ENCODE results near the gene LGALS7. TPM values are rescaled to one million over a fixed set of nuclear protein-coding genes. Genes with fewer than 3 reads are reported as not detected.
A peak's percentile ranks its signal among the peaks of the same experiment; 100 is the strongest.
"Not testable (repeated sequence)": the region's sequence is repeated elsewhere in the genome, so short reads cannot be mapped to it uniquely, and the experiment has no call there.

LGALS7 gene
- total RNA-seq: 269 TPM

DNA sequence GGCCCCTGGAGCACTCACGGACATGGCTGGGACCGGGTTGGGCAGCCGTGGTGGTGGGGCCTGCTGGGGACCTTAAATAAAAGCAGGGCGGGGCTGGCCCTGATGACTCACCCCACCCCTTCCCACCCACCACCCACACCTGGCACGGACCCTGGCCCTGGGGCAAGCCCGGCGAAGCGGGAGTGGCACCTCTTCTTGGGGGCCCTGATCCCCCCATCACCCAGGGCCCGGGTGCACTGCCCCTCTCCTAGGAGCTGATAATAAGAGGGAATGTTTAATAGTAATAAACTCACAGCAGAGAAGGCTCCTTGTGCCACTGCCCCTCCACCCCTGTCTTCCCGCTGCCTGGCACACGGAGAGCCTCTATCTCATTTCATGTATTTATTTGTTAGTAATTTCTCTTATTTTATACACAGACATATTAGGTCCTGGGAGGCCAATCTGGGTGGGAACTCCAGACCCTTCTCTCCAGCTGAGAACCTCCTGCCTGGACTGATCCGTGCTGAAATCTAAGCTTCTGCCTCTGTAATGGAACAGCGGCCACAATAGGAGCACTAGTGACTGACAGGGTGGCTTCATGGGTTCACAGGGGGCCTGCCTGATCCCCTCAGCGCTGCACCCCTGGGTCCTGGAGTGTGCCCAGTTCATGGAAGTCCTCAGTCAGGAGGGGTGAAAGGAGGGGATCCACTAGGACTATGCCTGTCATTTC is at the start of gene LGALS7:
TSS of gene LGALS7 (minus strand) at position 49 of the 709 bp plus-strand sequence. CDS start at position 24, 25 bp downstream.
- peaks cover 18% of the 10 kb centered on the region for H3K4me1 ChIP-seq
- intact Hi-C loops (cut with DNase I): no loop called here
- no peak within 1 kb of the TSS for H3K4me3 ChIP-seq
- no peak for DNase-seq (ENCODE audit: extremely low spot score in 2 of 2)
- H3K9me3 ChIP-seq: no peaks in the 10 kb centered on the region
- H3K27me3 ChIP-seq: no peaks in the 10 kb centered on the region
- TF ChIP-seq POLR2A (IDR thresholded peaks at IDR 0.05) (no peak), POLR2AphosphoS5 (IDR thresholded peaks at IDR 0.05; ENCODE audit: insufficient read depth in 1 of 2, low read depth in 1 of 2) (no peak)
- TF ChIP-seq, protein P1, sequence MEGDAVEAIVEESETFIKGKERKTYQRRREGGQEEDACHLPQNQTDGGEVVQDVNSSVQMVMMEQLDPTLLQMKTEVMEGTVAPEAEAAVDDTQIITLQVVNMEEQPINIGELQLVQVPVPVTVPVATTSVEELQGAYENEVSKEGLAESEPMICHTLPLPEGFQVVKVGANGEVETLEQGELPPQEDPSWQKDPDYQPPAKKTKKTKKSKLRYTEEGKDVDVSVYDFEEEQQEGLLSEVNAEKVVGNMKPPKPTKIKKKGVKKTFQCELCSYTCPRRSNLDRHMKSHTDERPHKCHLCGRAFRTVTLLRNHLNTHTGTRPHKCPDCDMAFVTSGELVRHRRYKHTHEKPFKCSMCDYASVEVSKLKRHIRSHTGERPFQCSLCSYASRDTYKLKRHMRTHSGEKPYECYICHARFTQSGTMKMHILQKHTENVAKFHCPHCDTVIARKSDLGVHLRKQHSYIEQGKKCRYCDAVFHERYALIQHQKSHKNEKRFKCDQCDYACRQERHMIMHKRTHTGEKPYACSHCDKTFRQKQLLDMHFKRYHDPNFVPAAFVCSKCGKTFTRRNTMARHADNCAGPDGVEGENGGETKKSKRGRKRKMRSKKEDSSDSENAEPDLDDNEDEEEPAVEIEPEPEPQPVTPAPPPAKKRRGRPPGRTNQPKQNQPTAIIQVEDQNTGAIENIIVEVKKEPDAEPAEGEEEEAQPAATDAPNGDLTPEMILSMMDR (IDR thresholded peaks at IDR 0.05): no peak
- no peaks in the 10 kb centered on the region for H3K36me3 ChIP-seq
- peak within 1 kb of the TSS; percentile 33 for H3K27ac ChIP-seq

DNA sequence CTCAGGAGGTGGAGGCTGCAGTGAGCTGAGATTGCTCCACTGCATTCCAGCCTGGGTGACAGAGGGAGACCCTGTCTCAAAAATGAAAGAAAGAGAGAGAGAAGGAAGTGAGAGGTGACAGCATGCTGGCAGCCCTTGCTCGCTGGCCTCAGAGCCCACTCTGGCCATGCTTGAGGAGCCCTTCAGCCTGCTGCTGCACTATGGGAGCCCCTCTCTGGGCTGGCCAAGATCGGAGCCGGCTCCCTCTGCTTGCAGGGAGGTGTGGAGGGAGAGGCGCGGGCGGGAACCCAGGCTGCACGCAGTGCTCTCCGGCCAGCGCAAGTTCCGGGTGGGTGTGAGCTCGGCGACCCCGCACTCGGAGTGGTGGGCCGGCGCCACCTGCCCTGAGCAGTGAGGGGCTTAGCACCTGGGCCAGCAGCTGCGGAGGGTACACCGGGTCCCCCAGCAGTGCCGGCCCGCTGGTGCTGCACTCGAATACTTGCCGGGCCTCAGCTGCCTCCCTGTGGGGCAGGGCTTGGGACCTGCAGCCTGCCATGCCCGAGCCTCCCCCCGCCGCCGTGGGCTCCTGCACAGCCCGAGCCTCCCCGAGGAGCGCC is 48.0 kb upstream of the LGALS7 start:
- H3K4me1 ChIP-seq; H3K4me3 ChIP-seq; H3K27ac ChIP-seq; H3K9me3 ChIP-seq; DNase-seq (ENCODE audit: extremely low spot score in 2 of 2); H3K27me3 ChIP-seq; intact Hi-C loops (cut with DNase I): not testable (repeated sequence)
- peaks cover 0 to 42% of the 10 kb centered on the region in 2 donors for H3K36me3 ChIP-seq

DNA sequence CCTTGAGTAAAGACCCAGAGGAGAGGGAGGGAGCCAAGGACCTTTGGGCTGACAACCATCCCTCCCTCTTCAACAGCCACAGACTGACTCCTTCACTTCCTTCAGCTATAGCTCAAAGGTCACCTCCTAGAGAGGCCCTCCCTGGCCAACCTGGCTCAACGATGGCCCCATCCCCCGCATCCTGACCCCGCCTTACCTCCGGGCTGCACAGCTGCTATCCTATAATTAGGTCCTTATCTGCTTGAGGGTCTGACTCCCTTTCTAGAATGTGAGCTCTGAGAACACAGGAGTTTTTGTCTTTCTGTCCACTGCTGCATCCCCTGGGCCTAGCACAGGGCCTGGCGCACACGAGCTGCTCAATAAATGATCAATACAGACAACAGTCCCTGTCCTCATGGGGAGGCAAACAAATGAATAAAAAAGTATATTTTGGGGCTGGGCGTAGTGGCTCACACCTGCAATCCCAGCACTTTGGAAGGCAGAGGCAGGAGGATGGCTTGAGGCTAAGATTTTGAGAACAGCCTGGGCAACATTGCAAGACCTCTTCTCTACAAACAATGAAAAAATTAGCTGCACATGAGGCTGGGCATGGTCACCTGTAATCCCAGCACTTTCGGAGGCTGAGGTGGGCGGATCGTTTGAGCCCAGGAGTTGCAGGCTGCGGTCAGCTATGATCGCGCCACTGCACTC is 46.1 kb upstream of the LGALS7 start:
- Histone ChIP-seq H3K36me3 (peaks cover 0 to 50% of the 10 kb centered on the region in 2 donors), H3K27me3 (no peaks in the 10 kb centered on the region), H3K4me3 (no peak overlapping the region), H3K4me1 (no peaks in the 10 kb centered on the region), H3K9me3 (no peaks in the 10 kb centered on the region), H3K27ac (no peak overlapping the region)
- TF ChIP-seq, protein P1 (IDR thresholded peaks at IDR 0.05): no peak
- intact Hi-C loops (cut with DNase I): no loop called here
- DNase-seq (ENCODE audit: extremely low spot score in 2 of 2): no peak

DNA sequence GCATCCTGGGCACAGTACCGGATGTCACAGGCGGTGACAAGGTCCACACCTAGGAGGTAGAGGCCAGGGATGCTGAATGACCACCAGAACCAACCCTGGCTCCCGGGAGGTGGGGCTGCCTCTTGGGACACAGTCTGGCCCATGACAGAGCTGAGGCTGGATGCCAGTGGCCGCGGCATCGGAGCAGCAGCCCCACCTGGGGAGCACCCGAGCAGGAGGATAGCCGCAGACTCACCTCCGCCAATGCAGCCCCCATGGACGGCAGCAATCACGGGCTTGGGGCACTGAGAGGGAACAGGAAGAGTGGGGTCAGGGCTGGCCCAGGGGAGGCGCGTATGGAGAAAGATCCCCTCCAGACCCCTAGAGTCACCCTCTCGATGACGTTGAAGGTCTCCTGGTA is 43.8 kb upstream of the LGALS7 start:
- Histone ChIP-seq H3K36me3 (peaks cover 0 to 39% of the 10 kb centered on the region in 2 donors), H3K27me3 (no peaks in the 10 kb centered on the region), H3K4me3 (no peak overlapping the region), H3K27ac (no peak overlapping the region), H3K4me1 (no peaks in the 10 kb centered on the region), H3K9me3 (no peaks in the 10 kb centered on the region)
- no peak for DNase-seq (ENCODE audit: extremely low spot score in 2 of 2)
- intact Hi-C loops (cut with DNase I): no loop called here
- no peak for TF ChIP-seq POLR2A (IDR thresholded peaks at IDR 0.05)
- no peak for TF ChIP-seq POLR2AphosphoS5 (IDR thresholded peaks at IDR 0.05; ENCODE audit: insufficient read depth in 1 of 2, low read depth in 1 of 2)
- TF ChIP-seq, protein P1 (IDR thresholded peaks at IDR 0.05): no peak

DNA sequence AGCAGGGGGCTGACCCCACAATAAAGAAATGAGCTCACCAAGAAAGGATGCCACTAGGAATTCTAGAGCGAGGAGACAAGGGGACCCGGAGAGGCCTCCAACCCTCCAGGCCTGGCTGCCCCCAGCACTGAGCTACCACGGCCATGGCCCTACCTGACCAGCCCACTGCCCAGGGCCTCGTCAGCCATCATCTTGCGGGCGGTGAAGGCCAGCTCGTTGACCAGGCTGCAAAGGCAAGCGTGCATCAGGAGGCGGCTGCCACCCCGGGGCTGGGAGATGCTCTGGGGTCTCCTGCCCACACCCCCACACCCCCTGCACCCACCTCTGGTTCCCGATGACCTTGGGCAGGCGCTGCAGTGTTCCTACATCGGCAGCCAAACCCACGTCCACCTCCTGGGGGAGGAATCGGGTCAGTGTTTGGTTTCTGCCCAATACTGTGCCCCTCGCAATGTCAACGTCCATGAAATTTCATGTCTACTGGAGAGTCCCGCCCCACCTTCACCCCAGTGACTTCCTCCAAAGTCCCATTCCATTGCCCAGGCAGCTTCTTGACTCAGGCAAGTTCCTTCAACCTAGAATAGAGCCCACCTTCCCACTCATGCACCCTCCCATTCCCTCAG is 42.9 kb upstream of the LGALS7 start:
- Histone ChIP-seq H3K27me3 (no peaks in the 10 kb centered on the region), H3K4me3 (no peak overlapping the region), H3K27ac (no peak overlapping the region), H3K36me3 (peaks cover 0 to 32% of the 10 kb centered on the region in 2 donors), H3K4me1 (no peaks in the 10 kb centered on the region), H3K9me3 (no peaks in the 10 kb centered on the region)
- TF ChIP-seq POLR2A (IDR thresholded peaks at IDR 0.05): no peak
- TF ChIP-seq POLR2AphosphoS5 (IDR thresholded peaks at IDR 0.05; ENCODE audit: insufficient read depth in 1 of 2, low read depth in 1 of 2): no peak
- TF ChIP-seq, protein P1 (IDR thresholded peaks at IDR 0.05): no peak
- DNase-seq (ENCODE audit: extremely low spot score in 2 of 2): no peak
- intact Hi-C loops (cut with DNase I): no loop called here

Data from vagina (tissue), 2 donors.